Measurements from ENCODE around the gene CST11. TPM values are rescaled to one million over a fixed set of nuclear protein-coding genes. Genes with fewer than 3 reads are reported as not detected.

CST11 gene
- total RNA-seq, 4 donors from 2014 or later, result not detected

- WGBS, 2 donors (ENCODE audit: low coverage in 1 of 2), result no CpG with 5 or more reads among the region's 3 CpGs
- Histone ChIP-seq H3K4me1 (no peaks in the 10 kb centered on the region), H3K4me3 (no peak overlapping the region), H3K36me3 (no peaks in the 10 kb centered on the region), H3K9me3 (no peaks in the 10 kb centered on the region), H3K27me3 (peaks cover 16% of the 10 kb centered on the region), H3K27ac (no peak overlapping the region)
- ATAC-seq, result no peak
- TF ChIP-seq EP300 (IDR thresholded peaks at IDR 0.05) (no peak), POLR2A (IDR thresholded peaks at IDR 0.05) (no peak), POLR2AphosphoS5 (IDR thresholded peaks at IDR 0.05) (no peak), CTCF (IDR thresholded peaks at IDR 0.05) (no peak)
Measured at GRCh38 chr20:23449421-23449820, 3.3 kb downstream of the CST11 start.

- Histone ChIP-seq H3K36me3 (no peaks in the 10 kb centered on the region), H3K4me3 (no peak overlapping the region), H3K27ac (no peak overlapping the region), H3K4me1 (no peaks in the 10 kb centered on the region), H3K27me3 (peaks cover 5% of the 10 kb centered on the region), H3K9me3 (no peaks in the 10 kb centered on the region)
- TF ChIP-seq CTCF (IDR thresholded peaks at IDR 0.05) (no peak), EP300 (IDR thresholded peaks at IDR 0.05) (no peak), POLR2A (IDR thresholded peaks at IDR 0.05) (no peak), POLR2AphosphoS5 (IDR thresholded peaks at IDR 0.05) (no peak)
- no peak for ATAC-seq
- whole genome bisulfite sequencing, 2 donors (ENCODE audit: low coverage in 1 of 2), result 85 to 100% methylated on average over 4 to 5 of the region's 5 CpGs
Measured at GRCh38 chr20:23448167-23448566, 4.5 kb downstream of the CST11 start.

GRCh38 chr20:23446505-23446904 lies 6.2 kb downstream of the CST11 start:
- TF ChIP-seq POLR2A (IDR thresholded peaks at IDR 0.05), result no peak
- TF ChIP-seq CTCF (IDR thresholded peaks at IDR 0.05), result peak in 2 of 4 experiments; percentile 38 to 40
- no peak for TF ChIP-seq EP300 (IDR thresholded peaks at IDR 0.05)
- Histone ChIP-seq H3K27ac (no peak overlapping the region), H3K36me3 (no peaks in the 10 kb centered on the region), H3K9me3 (no peaks in the 10 kb centered on the region), H3K4me3 (no peak overlapping the region), H3K4me1 (no peaks in the 10 kb centered on the region), H3K27me3 (no peaks in the 10 kb centered on the region)
- ATAC-seq, result no peak
- 20 to 82% methylated on average over 1 to 6 of the region's 8 CpGs for WGBS, 2 donors (ENCODE audit: low coverage in 1 of 2)

GRCh38 chr20:23445596-23446217 lies 7.0 kb downstream of the CST11 start:
- no peaks in the 10 kb centered on the region for H3K36me3 ChIP-seq
- no peak for ATAC-seq
- no peak overlapping the region for H3K4me3 ChIP-seq
- no peak overlapping the region for H3K27ac ChIP-seq
- H3K4me1 ChIP-seq, result no peaks in the 10 kb centered on the region
- WGBS, 2 donors (ENCODE audit: low coverage in 1 of 2), result 69 to 80% methylated on average over 3 to 6 of the region's 7 CpGs
- H3K9me3 ChIP-seq, result no peaks in the 10 kb centered on the region
- TF ChIP-seq EP300 (IDR thresholded peaks at IDR 0.05), result no peak
- no peak for TF ChIP-seq POLR2A (IDR thresholded peaks at IDR 0.05)
- TF ChIP-seq CTCF (IDR thresholded peaks at IDR 0.05), result no peak
- no peak for TF ChIP-seq POLR2AphosphoS5 (IDR thresholded peaks at IDR 0.05)
- no peaks in the 10 kb centered on the region for H3K27me3 ChIP-seq

GRCh38 chr20:23444859-23445258 lies 7.8 kb downstream of the CST11 start:
- no peaks in the 10 kb centered on the region for H3K4me1 ChIP-seq
- no peaks in the 10 kb centered on the region for H3K36me3 ChIP-seq
- no peak overlapping the region for H3K4me3 ChIP-seq
- H3K27ac ChIP-seq, result no peak overlapping the region
- 89 to 94% methylated on average over 3 to 4 of the region's 4 CpGs for WGBS, 2 donors (ENCODE audit: low coverage in 1 of 2)
- no peak for TF ChIP-seq POLR2AphosphoS5 (IDR thresholded peaks at IDR 0.05)
- no peak for TF ChIP-seq EP300 (IDR thresholded peaks at IDR 0.05)
- no peak for TF ChIP-seq CTCF (IDR thresholded peaks at IDR 0.05)
- no peak for TF ChIP-seq POLR2A (IDR thresholded peaks at IDR 0.05)
- H3K9me3 ChIP-seq, result no peaks in the 10 kb centered on the region
- no peak for ATAC-seq
- no peaks in the 10 kb centered on the region for H3K27me3 ChIP-seq

All from gastroesophageal sphincter (tissue), 4 donors.